RPMI8226 (cell line): ENCODE results near the gene HS2ST1.

Source experiments
- DNase-seq: peaks from one replicate; pipeline ENCODE4 v3.0.0-alpha.2; 2015

Gene HS2ST1

DNA sequence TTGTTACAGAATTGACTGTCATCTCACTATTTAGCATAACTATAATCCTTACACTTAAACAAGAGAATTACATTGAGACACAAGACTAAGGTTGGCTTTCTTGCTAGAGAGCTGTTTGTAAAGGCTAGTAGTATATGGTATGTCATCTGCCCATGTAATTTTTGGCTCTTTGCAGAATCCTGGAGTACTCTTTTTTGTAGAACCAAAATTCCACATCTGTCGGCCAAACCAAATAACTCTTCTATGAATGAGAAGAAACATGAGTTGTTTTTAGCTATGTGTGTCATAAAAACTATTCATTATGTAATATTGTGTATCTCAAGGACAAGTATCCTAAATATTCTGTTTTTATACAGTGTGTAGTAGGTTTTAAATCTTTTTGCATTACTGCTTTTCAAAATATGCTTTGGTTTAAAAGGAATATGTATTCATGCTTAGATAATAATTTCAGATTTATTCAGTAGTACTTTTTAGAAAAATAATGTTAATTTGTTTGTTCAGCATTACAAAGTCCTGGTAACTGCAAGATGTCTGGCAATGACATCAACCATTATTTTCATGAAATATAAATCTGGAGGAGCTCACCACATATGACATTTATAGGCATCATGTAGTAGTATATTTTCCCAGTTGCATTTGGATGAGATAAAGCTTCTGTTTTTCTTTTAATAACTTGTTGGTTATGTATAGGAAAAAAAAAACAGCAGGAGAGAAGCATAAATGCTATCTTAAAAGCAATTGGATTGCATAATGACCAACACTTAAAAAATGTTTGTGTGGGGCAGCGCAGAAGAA, 159.8 kb downstream of the HS2ST1 start:
- no peak for DNase-seq

DNA sequence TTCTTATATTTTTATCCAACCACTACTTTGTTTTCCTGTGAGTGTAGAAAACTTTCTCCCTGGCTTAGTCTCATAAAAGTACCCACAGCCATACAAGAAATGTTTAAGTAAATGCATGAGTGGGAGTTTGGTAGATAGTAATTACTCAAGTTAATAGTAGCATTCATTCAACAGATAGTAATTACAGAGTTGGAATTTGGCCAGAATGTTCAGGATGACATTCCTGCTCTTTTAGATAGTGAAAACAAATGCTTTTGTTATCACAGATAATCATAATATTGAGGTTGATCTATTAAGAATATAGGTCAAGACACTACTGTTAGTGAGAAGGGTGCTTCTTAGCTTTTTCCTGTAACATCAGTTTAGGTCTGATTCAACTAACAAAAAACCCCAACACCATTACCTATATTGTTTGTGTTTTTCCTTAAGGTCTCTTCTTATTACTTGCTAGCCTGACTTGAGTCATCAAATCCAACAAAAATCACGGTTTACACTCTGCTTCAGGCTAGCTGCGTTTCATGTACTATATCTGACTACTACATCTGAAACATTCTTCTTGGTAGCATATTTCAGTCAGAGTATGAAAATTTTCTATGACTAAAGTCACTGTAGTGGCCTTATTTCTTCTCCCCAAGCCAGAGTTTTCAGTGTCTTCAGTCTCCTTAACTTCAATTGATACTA, 163.7 kb downstream of the HS2ST1 start:
- no peak for DNase-seq

DNA sequence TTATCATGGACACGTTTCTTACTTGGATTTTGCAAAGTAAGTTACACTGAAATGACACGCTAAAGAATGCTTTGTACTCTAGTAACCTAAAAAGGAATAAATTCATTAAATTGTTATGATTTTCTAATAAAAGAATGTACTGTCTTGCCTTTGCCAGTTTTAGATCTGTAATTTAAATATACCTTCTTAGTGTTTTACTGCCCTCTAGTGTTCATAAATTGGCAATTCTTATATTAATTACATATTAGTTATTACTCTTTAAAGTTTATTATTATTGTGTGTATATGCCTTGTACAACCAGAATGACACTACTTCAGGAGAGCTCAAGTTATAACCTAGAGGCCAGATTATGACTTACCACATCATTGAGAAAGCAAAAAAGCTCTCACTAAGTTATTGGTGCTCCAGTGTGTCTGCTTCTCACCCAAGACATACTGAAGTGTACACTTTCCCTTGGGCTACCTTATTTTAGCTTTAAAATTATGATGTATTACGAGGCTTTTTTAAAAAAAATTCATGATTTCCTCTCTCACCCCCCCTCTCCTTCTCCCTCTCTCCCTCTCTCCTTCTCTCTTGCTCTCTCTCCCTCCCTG, 169.9 kb downstream of the HS2ST1 start:
- peak; percentile 30 for DNase-seq

DNA sequence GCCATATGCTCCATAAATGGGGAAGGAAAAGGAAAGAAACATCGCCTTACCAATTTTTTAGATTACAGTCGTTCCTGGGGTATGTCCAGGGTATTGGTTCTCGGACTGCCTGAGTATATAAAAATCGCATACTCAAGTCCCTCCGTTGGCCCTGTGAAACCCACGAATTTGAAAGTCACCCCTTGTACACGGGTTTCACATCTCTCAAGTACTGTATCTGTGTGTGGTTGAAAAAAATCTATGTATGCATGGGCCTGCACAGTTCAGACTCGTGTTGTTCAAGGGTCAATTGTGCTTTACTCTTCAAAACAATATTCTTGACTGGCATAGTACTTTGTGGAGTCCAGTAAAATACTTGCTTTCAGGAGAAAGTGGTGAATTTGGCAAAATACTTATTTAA, 171.7 kb downstream of the HS2ST1 start:
- DNase-seq: no peak

DNA sequence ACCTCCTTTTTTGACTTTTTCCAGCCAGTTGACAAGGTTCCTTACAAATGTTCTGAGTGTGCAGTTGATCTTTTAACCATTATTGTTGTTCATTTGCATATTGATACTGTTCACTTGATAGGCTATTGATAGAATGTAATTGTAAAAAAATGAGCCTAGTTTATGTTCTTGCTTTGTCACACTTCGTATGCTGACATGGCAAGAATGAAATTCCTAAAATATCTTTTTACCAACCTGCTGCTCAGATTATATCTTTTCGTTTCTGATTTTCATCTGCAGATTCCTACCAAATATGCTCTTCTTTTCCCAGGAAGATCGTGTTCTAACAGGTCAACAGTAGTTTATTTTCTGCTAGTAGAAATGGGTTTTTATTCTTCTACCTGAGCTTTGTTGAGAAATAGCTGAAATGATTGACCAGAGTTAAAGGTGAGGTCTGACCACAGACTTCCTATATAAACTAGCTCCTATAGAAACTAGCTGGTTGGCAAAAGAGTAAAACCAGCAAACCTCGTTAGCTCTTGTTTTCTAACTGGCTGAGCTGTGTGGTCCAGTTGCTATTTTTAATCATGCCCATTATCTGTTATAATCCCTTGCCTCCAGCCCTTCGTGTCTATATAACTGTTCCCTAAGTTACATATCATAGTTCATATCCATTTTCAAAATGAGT, 174.8 kb downstream of the HS2ST1 start:
- DNase-seq: peak; percentile 48

DNA sequence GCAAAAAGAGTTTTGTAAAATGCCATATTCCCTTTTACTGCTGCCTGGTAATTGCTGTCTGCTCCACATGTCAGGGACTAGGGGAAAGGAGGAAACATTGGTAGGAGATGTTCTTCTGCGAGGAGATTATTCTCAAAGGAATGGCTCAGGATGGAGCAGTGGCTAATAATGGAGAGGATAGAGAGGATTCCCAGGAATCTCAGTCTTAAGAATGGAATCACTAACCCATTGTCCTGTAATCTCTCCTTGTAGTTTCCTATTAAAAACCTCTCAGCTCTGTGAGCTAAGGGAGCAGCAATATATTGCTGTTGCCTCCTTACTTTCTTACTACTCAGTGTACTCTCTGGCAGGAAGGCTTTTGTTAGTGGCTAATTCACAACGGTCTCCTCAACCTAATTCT, 175.4 kb downstream of the HS2ST1 start:
- peak; percentile 10 for DNase-seq

DNA sequence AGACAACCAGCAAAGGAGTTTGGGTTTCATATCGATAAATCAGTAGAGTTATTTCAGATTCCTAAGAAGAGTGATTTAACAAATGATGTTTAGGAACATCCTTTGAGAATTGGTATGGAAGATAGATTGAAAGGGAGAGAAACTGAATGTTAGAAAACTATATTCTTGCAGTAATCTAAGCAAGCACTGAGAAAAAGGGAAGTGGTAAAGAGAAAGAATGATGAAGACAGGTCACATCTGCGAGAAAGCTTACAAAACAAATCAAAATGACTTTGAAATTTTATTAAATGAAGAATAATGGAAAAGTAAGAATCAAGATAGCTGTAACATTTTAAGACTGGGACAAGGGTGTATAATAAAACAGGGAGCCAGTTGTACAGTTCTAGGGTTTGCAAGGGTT, 177.0 kb downstream of the HS2ST1 start:
- no peak for DNase-seq

DNA sequence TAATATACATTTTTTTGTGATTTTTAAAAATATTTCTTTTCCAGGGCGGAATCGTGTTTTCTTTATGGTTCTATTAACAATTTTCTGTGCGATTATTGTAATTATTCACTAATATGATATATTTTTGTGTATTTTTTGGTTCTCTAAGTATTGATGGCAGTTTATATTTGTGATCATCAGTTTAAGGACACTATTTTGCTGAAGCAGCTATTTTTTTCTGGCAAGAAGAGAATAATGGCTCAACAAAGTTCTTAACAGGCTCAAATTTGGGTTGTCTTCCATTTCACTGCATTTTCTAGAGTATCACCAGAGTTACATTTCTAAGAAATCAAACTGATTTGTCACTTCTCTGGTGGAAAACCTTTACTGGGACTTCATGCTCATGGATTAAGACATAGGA, 178.4 kb downstream of the HS2ST1 start:
- no peak for DNase-seq

DNA sequence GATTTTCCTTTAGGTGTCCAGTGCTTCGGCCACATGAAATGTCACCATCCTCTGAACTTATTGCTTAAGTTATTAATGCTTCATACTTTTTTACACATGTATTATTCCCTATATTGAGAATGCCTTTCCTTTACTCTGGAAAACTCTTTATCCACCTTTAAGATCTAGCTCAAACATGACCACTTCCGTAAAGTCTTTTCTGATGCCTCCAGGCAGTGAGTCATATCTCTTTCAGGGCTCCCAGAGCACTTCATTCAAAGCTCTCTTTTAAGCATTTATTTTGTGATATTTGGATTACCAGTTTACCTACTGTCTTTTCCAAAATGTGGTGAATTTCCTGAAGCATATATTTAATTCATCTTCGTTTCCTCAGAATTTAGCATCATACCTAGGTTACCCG, 178.9 kb downstream of the HS2ST1 start:
- no peak for DNase-seq

DNA sequence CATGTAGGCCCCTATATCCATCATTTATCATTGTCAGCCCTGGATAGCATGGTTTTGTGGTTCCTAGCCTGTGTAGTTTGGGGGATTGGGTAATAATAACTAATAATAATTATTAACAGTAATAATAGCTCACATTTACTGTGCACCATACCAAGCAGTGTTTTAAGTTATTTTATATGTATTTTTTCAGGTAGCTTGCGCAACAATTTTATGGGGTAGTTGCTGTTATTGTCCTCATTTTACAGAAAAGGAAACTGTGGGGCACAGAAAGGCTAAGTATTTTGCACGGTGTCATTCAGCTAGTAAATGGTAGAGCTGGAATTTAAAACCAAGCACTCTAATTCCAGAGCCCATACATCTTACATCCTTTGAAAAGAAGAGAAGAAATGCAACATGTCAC, 179.8 kb downstream of the HS2ST1 start:
- no peak for DNase-seq

DNA sequence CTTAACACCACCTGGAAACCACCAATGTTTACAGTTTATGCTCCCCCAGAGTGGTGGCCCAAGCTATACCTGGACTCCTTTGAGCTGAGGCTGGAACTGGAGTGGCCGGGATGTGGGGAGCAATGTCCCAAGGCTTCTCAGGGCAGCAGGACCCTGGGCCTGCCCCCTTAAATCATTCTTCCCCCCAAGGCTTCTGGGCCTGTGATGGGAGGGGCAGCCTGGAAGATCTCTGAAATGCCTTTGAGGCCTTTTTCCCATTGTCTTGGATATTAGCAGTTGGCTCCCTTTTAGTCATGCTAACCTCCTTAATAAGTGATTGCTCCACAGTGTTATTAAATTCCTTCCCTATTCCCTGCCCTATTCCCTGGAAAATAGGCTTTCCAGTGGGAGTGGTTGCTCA, 185.8 kb downstream of the HS2ST1 start:
- no peak for DNase-seq

DNA sequence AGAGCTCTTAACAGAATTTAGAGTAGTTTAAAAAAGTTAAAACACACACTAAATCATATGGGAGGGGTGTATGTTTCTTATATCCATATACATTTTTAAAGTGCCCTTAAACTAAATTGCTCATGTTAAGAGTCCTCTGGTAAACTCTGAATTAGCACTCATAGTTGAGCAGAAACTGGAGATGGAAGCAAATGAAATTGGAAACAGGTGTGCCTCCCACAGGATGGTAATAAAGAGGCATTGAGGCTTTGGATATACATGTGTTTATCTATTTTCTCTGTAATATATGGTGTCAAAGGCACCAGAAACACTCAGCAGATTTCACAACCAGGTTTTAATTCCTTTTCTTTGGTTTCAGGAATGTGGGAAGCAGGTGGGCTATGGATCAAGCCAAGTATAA, 188.6 kb downstream of the HS2ST1 start:
- no peak for DNase-seq

DNA sequence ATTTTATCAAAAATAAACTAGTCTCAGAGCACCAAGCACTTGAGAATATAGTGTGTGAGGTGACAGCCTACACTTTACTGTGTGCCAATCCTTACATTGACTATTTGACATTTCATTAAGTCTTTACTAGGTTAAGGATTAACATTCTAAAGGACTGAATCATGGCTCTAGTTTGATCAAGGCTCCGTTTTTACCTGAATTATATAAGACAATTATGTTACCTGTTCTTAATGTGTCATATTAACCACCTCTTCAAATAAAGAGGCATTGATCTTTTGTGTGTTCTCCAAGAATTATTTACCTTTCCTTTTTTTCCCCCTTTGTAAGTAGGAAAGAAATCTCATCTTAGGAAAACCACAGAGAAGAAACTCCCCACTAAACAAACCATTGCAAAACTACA, 189.7 kb downstream of the HS2ST1 start:
- no peak for DNase-seq

DNA sequence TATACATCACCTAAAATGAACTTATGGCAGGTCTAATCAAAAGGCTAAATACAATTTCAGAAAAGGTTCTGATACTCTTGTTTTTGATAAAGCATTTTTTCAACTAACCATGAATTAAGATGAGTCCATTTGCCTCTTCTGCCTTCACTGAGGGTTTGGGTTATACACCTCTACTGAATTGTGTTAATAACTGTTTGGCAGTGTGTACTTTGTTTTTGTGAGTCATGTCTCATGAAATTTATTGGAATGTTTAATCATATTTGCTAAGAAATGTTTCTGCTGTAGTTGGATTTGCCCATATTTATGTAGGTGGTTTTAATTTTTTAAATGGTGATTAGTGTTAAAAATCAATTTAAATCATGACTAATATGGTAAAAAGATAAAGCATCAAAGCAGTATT, 190.5 kb downstream of the HS2ST1 start:
- DNase-seq: no peak

DNA sequence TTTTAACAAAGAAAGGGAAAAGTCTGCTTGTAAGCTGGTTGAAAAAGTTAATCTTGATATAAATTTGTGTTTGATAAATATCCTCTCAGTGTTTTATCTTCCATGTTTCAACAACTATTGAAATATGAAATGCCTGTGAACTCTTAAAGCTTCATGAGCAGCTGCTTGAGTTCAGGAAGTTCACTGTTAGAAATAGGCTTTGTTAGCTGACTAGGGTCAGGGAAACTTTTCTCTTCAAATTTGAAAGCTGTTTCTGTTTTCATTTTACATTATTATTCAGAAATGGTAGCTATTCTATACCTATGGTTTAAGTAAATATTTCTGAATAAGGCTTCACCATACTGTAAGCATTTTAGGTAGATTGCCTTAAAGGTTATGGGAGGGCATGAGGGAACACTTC, 191.7 kb downstream of the HS2ST1 start:
- DNase-seq: no peak

DNA sequence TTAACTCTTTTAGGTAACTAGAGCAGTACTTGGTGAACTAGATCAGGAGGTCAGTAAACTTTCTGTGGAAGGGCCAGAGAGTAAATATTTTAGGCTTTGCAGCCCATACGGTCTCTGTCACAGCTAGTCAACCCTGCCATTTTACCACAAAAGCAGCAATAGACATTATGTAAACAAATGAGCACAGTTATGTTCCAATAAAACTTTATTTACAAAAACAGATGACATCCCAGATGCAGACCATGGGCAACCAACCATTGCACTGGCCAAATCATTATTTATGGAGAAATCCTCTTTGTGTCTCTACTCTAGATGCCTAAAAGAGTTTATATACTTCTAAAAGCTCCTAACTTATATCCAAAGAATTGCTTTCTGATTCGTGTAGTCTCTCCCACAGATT, 192.4 kb downstream of the HS2ST1 start:
- no peak for DNase-seq

DNA sequence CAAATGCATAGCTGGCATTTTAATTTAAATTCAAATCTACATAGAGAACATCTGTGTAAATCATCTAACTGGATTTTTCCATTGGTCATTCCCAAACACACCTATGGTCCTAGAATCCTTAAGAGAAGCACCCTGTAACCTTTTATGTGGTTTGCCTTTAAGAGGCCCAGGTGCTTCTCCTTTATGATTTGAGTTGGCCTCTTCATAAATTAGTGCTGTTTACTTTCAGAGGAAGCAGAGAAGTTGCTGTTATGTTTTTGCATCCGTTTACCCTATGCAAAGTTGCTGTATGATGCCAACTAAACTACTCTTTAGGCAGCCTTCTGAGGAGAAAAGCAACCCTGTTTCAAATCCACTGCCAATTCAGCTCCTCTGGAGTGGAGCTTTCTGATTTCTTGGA, 193.8 kb downstream of the HS2ST1 start:
- DNase-seq: no peak

DNA sequence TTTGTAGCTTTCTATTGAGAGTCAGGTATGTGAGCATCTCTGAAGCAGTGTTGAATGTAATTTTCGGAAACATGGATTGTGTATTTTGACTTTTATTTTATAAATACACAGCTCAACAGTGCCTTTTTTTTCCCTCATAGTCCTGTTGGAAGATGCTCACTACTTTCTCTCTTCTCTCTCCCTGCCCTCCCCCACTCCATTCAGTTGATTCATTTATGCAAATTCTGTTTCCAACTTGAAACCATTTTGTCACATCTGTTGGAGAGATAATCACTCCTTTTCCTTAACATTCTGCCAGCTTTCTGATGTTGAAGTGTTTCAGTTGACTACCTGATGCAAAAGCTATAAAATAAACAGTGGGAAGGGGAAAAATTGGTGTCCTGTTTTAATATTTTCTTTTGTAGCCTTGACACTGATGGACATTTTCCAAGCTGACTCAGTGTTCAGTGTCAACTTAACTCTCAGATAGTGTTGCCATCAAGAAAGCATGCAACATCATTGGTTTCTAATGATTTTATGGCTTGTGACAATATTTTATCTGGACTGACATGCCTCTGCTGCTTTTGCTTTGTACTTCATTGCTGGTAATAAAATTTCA, 194.5 kb downstream of the HS2ST1 start:
- no peak for DNase-seq

DNA sequence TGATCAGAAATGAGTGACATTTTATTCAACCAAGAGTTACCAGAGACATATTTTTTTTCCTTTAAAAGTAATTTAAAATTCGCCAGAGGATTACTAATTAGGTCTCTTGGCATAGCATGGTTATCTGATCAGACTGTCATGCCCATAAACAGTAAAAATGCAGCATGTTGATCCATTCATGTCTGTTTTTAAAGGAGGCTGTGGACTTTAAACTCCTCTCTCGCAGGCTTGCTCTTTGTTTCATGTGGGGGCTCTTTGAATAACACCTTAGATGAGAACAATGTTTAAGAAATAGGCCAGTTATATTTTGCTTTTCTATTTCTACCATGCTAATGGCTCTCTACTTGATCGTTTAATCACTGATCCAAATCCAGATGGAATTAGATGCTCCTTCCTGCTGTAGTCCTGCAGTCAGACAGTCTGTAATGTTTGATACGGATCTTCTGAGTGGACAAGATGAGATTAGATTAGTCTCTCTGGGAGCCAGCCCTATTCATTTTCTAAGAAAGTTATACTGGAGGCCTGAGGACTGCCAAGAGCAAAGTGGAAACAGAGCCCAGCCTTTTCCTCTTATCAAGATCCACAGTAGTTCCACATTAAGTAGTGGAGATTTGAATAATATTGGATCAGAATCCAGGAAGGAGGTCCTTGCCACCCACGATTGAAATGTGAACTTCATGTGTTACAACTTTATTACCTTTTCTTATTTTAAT, 197.4 kb downstream of the HS2ST1 start:
- no peak for DNase-seq

DNA sequence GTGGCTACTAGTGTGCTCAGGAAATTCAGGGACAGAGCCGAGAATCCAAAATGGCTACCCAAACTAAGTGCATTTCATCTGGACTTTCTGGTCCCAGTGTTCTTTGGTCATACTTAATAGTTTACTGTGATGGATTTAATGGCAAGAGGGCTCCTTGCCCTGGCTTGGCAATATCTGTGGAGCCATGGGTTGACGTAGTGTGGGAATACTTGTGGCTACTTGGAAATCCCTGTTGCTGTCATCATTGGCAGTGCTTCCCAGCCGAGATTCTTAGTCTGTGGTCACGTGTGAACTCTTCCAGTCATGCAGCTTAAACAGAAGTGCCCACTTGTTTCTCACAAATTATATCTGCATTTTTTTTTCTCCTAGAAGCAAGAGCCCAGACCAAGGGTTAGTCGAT, 198.9 kb downstream of the HS2ST1 start:
- DNase-seq: no peak

DNA sequence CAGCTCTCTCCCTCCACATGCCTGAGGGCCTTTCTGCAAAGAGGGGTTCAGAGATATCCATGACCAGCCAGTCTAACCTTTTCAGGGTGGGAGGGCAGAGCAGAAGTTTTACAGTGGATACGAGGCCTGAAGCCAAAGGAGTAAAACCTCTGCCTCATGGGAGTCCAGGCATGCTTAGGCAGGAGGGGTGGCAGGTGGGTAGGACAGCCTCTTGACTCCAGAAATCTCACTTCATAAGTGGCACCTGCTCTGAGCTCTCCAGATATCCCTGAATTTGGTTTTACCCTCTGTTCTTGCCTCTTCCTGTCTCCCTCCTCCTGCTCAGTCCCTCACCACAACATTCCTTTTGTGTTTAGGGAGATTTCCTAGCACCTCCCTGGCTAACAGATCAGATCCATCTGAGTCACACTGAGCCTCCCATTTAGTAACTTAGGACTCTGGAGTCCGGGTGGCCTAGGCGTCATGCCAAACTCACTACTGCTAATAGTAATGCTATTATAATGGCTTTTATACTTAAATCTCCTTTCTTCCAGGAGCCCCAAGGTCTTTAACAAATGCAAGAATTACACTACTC, 201.0 kb downstream of the HS2ST1 start:
- no peak for DNase-seq

DNA sequence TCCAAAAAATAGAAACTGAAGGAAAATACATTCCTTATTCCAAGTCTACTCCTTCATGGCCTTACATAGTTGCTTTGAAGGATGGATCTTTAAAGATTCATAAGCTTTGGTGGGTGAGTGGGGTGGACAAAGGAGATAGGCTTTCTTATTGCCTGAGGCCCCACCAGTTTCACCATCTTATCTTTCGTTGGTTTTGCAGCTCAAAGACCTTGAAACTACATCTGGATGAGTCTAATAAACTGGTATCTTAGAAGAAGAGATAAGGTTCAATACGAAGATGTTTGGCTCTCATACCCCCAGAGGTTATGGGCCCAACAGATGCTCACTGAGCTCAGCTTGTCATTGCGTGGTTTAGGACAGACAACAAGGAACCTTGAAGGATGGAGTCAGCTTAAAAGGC, 201.5 kb downstream of the HS2ST1 start:
- no peak for DNase-seq
